Activated naive CD4-positive, alpha-beta T cell treated with anti-CD3 and anti-CD28 coated beads for 36 hours (primary cell): ENCODE results near the gene FCSK. TPM values are rescaled to one million over a fixed set of nuclear protein-coding genes. Genes with fewer than 3 reads are reported as not detected.

ENCODE experiments used
- CTCF ChIA-PET: fragments of 350-600 bp; sonication (Branson Sonifier 250); formaldehyde crosslinking; loops from one replicate; lab custom pipeline; 2021; ENCODE audit warnings: antibody characterized with exemption; lab: Charles Lee
- DNase-seq: peaks from one replicate; pipeline ENCODE4 v3.0.0-alpha.2; 2020
- H3K27ac Mint-ChIP-seq: one replicate; pipeline ENCODE4 v1.8.0; 2021; ENCODE audit warnings: mild to moderate bottlenecking, mixed read lengths
- H3K27me3 Mint-ChIP-seq: one replicate; pipeline ENCODE4 v1.8.0; 2021; ENCODE audit warnings: low read depth, mixed read lengths
- H3K36me3 Mint-ChIP-seq: one replicate; pipeline ENCODE4 v1.8.0; 2021; ENCODE audit warnings: low read depth, mixed read lengths
- H3K4me1 Mint-ChIP-seq: one replicate; pipeline ENCODE4 v1.8.0; 2021; ENCODE audit warnings: low read depth, mixed read lengths
- H3K4me3 Mint-ChIP-seq: one replicate; pipeline ENCODE4 v1.8.0; 2021; ENCODE audit warnings: mild to moderate bottlenecking, moderate library complexity, mixed read lengths
- H3K9me3 Mint-ChIP-seq: one replicate; pipeline ENCODE4 v1.8.0; 2021; ENCODE audit warnings: mixed read lengths
- intact Hi-C: fragments of 100-400 bp; cut with micrococcal nuclease; formaldehyde crosslinking; loops from one replicate; pipeline ENCODE4 v1.15.1; 2023
- total RNA-seq, 2 experiments: library from RNA; stranded (reverse); gene quantifications; one replicate each; pipeline ENCODE4 v1.2.3, GENCODE V29; 2021

The FCSK gene
- total RNA-seq, 2 experiments from 2014 or later: 12.2 to 12.6 TPM

DNA sequence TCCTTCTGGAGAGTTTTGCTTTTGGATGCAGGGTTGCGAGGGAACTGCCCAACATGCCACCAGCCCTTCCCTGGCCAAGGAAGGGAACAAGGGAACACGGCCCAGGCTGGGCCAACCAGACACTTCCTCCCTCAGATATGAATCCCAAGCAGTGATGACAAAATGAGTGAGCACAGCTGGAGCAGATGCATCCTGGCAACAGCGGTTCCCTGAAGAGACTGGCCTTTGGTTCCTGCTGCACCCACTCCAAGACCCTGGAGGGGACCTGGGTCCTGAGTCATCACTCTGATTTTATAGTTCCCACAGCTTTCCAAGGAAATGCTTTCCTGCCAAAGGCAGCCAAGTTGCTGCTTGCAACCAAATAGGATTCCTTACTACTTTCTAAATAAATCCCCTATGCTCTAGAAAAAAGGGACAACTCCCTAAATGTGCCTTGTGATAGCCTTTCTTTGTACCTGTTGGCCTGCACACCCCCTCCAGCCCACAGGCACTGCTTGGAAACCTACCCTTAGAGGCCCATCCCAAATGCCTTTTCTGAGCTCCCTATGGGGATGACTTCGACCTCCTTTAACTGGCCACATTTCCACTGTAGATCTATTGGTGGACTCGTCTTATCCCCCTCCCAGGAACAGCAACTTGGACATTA lies 20.8 kb upstream of the FCSK start:
- H3K36me3 Mint-ChIP-seq: no peaks in the 10 kb centered on the region
- peak overlapping the region; percentile 17 for H3K27ac Mint-ChIP-seq
- no peaks in the 10 kb centered on the region for H3K9me3 Mint-ChIP-seq
- DNase-seq: no peak
- H3K27me3 Mint-ChIP-seq: no peaks in the 10 kb centered on the region
- intact Hi-C loops: no loop called here
- H3K4me1 Mint-ChIP-seq: peaks cover 73% of the 10 kb centered on the region
- H3K4me3 Mint-ChIP-seq: no peak overlapping the region
- CTCF ChIA-PET: interaction anchor here (0.5 kb wide), 2 partner anchors 38 to 106 kb away, joined by 3 to 4 read pairs; no protein-coding TSS in a partner anchor

GRCh38 chr16:70434484-70435260 lies 19.7 kb upstream of the FCSK start:
- Mint-ChIP-seq H3K4me1 (peaks cover 68% of the 10 kb centered on the region), H3K36me3 (no peaks in the 10 kb centered on the region), H3K27ac (no peak overlapping the region), H3K27me3 (no peaks in the 10 kb centered on the region), H3K9me3 (no peaks in the 10 kb centered on the region), H3K4me3 (no peak overlapping the region)
- no peak for DNase-seq
- CTCF ChIA-PET: no interaction called here
- intact Hi-C loops: no loop called here

GRCh38 chr16:70437017-70437581 lies 17.3 kb upstream of the FCSK start:
- Mint-ChIP-seq H3K4me3 (peak overlapping the region; percentile 91), H3K27ac (no peak overlapping the region), H3K9me3 (no peaks in the 10 kb centered on the region), H3K36me3 (no peaks in the 10 kb centered on the region), H3K4me1 (peaks cover 47% of the 10 kb centered on the region), H3K27me3 (no peaks in the 10 kb centered on the region)
- CTCF ChIA-PET: interaction anchor here (0.6 kb wide), 1 partner anchor 13 kb away, joined by 3 read pairs; no protein-coding TSS in a partner anchor
- intact Hi-C loops: no loop called here
- DNase-seq: no peak

DNA sequence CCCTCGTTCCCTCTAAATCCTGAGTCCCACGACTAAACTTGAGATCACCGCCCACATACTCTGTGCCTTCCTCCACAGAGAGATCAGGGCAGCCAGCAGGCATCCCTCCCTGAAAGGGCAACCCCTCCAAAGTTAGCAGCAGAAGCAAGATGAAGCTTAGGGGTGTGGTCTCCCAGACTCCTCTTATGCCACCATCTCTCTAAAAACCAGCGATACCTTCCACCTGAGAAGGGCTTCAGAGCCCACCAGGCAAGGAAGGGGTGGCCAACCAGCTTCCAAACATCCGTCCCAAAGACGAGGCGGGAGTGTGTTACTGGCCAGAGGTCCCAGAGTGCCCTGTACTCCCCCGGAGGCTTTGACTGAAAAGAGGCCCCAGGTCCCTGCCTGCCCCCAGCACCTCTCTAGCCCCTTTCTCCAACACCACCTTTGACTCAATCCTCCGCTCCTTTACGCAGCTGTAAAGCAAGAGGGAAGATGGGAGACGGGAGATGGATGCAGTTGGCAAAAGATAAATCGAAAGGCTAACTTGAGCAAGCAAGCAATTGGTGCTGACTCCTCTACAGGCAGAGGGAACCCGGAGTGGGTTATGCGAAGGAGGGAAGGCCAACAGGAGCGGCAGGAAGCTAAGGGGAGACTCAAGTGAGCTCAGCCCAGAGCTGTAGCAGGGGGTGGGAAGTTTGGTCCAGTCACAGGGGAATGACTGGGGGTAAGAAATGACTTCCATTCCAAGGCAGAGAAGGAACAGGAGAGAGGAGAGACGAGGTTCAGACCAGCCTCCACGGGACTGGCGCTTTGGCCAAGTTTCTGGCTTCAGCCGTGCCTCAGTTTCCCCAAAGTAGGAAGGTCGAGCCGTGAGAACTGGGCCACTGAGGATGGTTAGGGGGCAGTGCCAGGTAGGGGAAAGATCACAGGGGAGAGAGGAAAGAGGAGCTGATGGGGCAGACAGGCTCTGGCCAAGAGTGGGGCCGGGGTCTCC lies 16.5 kb upstream of the FCSK start:
- Mint-ChIP-seq H3K4me1 (peaks cover 39% of the 10 kb centered on the region), H3K9me3 (no peaks in the 10 kb centered on the region), H3K27ac (peak overlapping the region; percentile 2), H3K27me3 (no peaks in the 10 kb centered on the region), H3K4me3 (peak overlapping the region; percentile 91), H3K36me3 (no peaks in the 10 kb centered on the region)
- CTCF ChIA-PET: interaction anchor here (0.6 to 2.7 kb wide), 6 partner anchors 14 to 202 kb away, joined by 3 to 10 read pairs (median 3); partner anchors contain the start of gene AARS1
- peak; percentile 41 for DNase-seq
- intact Hi-C loops: loop anchor here (2.0 kb wide), 1 partner anchor 33 kb away; no protein-coding TSS in a partner anchor

GRCh38 chr16:70438585-70438968 lies 15.8 kb upstream of the FCSK start:
- no peak for DNase-seq
- Mint-ChIP-seq H3K27me3 (no peaks in the 10 kb centered on the region), H3K9me3 (no peaks in the 10 kb centered on the region), H3K27ac (peak overlapping the region; percentile 2), H3K4me3 (peak overlapping the region; percentile 91), H3K4me1 (peaks cover 32% of the 10 kb centered on the region), H3K36me3 (no peaks in the 10 kb centered on the region)
- intact Hi-C loops: loop anchor here (2.0 kb wide), 1 partner anchor 34 kb away; no protein-coding TSS in a partner anchor
- CTCF ChIA-PET: interaction anchor here (0.6 to 2.7 kb wide), 6 partner anchors 14 to 203 kb away, joined by 3 to 10 read pairs (median 3); partner anchors contain the start of genes AARS1 and FCSK

DNA sequence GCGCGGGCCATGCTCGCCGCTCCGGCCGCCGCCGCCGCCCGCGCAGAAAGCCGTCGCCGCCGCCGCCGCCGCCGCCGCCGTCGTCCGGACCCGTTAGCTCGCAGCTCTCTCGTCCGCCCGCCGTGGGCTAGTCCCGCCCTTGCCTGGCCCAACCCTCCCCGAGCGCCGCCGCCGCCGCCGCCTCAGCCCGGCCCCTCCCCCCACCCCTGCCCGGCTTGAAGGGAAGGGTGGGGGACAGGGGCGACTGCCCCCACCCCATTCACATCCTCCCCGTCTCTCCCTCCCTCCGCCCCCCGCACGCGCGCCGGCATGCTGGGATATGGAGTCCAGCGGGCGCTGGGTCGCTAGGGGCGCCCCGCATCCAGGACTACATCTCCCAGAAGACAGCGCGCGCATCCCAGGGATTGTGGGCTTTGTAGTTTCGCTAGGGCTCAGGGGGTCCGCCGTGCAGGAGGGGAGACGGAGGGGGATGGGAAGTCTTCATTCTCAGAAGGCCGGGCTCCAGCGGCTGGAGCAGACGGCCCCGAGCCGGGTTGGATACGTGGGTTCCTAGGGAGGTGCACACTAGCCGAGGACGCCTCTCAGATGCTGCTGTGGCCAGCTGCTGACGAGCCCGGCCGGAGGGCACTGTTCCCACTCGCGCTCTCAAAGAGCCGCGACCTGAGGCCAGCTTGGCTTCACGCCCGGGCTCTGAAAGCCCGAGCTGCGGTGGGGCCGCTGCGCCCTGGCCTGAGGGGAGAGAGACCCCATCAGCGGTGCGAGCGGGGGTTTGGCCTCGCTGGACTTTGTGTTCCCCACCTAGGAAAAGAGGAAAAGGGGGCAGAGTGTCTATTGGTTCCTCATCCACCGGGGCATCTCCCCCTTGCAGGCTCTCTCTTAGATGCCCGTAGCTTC lies 15.2 kb upstream of the FCSK start, which contains the start of gene ST3GAL2:
TSS of gene ST3GAL2 (minus strand) at position 132 of the 894 bp plus-strand sequence. CDS start 40,570 bp downstream, outside the sequence.
- peak within 1 kb of the TSS; percentile 91 for H3K4me3 Mint-ChIP-seq
- H3K36me3 Mint-ChIP-seq: no peaks in the 10 kb centered on the region
- no peaks in the 10 kb centered on the region for H3K9me3 Mint-ChIP-seq
- H3K27me3 Mint-ChIP-seq: no peaks in the 10 kb centered on the region
- peak within 1 kb of the TSS; percentile 61 for H3K27ac Mint-ChIP-seq
- CTCF ChIA-PET: interaction anchor here (0.6 to 2.7 kb wide), 5 partner anchors 15 to 204 kb away, joined by 3 to 10 read pairs (median 3); partner anchors contain the start of gene FCSK
- peaks cover 27% of the 10 kb centered on the region for H3K4me1 Mint-ChIP-seq
- intact Hi-C loops: loop anchor here (1.0 to 2.0 kb wide), 7 partner anchors 8 to 93 kb away; partner anchors contain the start of genes COG4, DDX19A, FCSK and SF3B3
- DNase-seq: peak; percentile 96

DNA sequence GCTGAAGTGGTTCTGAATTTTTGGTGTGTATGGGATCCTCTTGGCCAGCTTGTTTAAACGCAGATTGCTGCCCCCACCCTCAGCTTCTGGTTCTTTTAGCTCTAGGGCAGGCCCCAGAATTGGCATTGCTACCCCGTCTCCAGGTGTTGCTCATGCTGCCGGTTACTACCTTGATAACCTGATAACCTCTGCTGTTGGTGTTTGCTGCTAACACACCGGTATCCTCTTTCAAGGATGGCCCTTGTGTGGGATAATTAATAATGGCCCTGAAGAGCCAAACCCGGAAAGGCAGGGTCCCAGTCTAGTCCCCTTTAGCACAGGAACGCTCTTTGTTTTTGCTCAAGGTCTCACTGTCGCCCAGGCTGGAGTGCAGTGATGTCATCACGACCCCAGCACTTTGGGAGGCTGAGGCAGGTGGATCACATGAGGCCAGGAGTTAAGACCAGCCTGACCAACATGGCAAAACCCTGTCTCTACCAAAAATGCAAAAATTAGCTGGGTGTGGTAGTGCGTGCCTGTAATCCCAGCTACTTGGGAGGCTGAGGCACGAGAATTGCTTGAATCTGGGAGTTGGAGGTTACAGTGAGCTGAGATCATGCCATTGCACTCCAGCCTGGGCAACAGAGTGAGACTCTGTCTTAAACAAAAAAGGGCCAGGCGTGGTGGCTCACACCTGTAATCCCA lies 14.2 kb upstream of the FCSK start:
- no peak overlapping the region for H3K27ac Mint-ChIP-seq
- peaks cover 22% of the 10 kb centered on the region for H3K4me1 Mint-ChIP-seq
- CTCF ChIA-PET: interaction anchor here (2.7 kb wide), 1 partner anchor 22 kb away, joined by 10 read pairs; no protein-coding TSS in a partner anchor
- DNase-seq: no peak
- H3K27me3 Mint-ChIP-seq: no peaks in the 10 kb centered on the region
- H3K36me3 Mint-ChIP-seq: no peaks in the 10 kb centered on the region
- H3K4me3 Mint-ChIP-seq: peak overlapping the region; percentile 86
- intact Hi-C loops: no loop called here
- no peaks in the 10 kb centered on the region for H3K9me3 Mint-ChIP-seq

- peaks cover 18% of the 10 kb centered on the region for H3K4me1 Mint-ChIP-seq
- H3K4me3 Mint-ChIP-seq: no peak overlapping the region
- H3K27me3 Mint-ChIP-seq: no peaks in the 10 kb centered on the region
- intact Hi-C loops: no loop called here
- CTCF ChIA-PET: no interaction called here
- no peaks in the 10 kb centered on the region for H3K9me3 Mint-ChIP-seq
- no peak for DNase-seq
- H3K27ac Mint-ChIP-seq: no peak overlapping the region
- H3K36me3 Mint-ChIP-seq: no peaks in the 10 kb centered on the region
Observed at GRCh38 chr16:70441406-70441990, 12.9 kb upstream of the FCSK start.

GRCh38 chr16:70442344-70442743 lies 12.1 kb upstream of the FCSK start:
- no peaks in the 10 kb centered on the region for H3K9me3 Mint-ChIP-seq
- no peaks in the 10 kb centered on the region for H3K36me3 Mint-ChIP-seq
- no peak for DNase-seq
- H3K27ac Mint-ChIP-seq: no peak overlapping the region
- CTCF ChIA-PET: interaction anchor here (0.6 kb wide), 1 partner anchor 21 kb away, joined by 7 read pairs; no protein-coding TSS in a partner anchor
- peaks cover 11% of the 10 kb centered on the region for H3K4me1 Mint-ChIP-seq
- no peaks in the 10 kb centered on the region for H3K27me3 Mint-ChIP-seq
- intact Hi-C loops: no loop called here
- no peak overlapping the region for H3K4me3 Mint-ChIP-seq
